NCI-H1694 (cell line): ENCODE measurements around the gene AGTPBP1.
A peak's percentile ranks its signal among the peaks of the same experiment; 100 is the strongest.
"Not testable (repeated sequence)": the region's sequence is repeated elsewhere in the genome, so short reads cannot be mapped to it uniquely, and the experiment has no call there.

Experiments
- DNase-seq: peaks from one replicate; lab custom pipeline; 2025; lab: John Stamatoyannopoulos, UW

AGTPBP1 gene

GRCh38 chr9:85631809-85632208 lies 109.9 kb downstream of the AGTPBP1 start:
- DNase-seq, result no peak

GRCh38 chr9:85630676-85631075 lies 111.1 kb downstream of the AGTPBP1 start:
- no peak for DNase-seq

GRCh38 chr9:85617141-85617670 lies 124.5 kb downstream of the AGTPBP1 start:
- DNase-seq, result no peak

GRCh38 chr9:85615792-85616191 lies 126.0 kb downstream of the AGTPBP1 start:
- DNase-seq, result no peak

DNA sequence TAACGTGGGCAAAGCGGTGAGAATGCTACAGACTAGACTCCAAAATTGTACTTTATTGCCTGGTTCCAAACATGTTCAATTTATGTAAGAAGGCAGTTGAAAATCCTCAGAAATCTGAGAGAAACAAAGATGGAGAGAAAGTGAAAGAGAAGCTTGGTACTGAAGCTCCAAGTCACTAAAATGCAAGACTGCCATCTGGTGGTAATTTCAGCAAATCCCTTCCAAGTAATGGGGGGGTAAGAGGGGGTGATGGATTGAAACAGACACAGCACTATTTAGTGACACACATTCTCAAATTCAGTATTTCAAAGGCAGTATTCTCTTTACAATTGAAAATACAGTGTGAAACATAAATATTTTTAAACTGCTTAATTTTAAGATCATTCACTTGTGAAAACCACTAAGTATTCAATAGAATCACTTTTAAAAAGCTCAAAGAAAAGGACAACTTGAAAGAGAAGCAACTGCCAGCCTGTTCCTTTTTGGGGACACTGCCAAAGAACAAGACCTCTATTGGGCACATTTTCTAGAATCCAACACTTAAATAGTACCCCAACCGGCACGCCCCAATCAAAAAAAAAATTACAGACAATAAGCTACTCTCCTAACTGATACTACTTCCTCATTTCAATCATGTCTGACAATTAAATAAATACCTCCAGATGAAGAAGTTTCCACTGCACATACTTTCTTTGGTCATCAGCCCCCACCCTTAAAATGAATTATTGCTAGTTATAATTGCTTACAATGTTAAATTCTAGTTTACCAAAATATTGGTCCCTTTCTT lies 131.5 kb downstream of the AGTPBP1 start:
- peak; percentile 45 for DNase-seq

DNA sequence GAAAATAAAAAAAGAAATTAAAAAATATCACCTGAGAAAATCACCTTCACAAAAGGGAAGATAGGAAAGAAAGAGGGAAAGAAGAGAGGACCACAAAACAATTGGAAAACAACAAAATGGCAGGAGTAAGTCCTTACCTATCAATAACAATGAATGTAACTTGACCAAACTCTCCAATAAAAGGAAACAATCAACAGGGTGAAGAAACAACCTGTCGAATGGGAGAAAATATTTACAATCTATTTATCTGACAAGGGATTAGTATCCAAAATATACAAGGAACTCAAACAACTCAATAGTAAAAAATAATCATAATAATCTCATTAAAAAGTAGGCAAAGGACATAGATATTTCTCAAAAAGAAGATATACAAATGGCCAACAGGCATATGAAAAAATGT lies 135.8 kb downstream of the AGTPBP1 start:
- DNase-seq, result no peak

DNA sequence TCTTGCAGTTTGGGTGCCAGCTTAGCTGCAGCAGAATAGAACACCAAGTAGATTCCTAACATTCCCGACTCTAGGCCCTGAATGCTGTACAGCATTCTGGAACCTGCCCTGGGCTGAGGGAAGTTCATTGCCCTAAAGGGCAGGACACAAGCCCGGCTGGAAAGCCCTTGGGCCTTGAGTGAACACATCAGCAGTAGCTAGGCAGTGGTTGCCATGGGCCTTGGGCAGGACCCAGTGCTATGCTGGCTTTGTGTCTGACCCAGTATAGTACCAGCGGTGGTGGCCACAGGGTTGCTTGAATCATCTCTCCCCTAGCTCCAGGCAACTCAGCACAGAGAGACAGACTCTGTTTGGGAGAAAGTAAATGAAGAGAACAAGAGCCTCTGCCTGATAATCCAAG lies 137.8 kb downstream of the AGTPBP1 start:
- no peak for DNase-seq

DNA sequence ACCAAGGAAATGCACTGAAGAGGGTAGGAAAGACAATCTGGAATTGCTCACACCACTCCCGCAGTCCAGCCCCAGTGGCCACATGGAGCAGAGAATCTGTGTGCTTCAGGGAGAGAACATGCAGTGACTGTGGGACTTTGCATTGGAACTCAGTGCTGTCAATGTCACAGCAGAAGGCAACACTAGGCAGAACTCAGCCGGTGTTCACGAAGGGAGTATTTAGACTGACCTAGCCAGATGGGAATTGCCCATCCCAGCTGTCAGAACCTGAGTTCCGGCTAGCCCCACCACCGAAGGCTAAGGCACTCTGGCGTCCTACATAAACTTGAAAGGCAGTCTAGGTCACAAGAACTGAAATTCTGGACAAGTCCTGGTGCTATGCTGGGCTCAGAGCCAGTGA lies 139.0 kb downstream of the AGTPBP1 start:
- no peak for DNase-seq

- peak; percentile 1 for DNase-seq
Measured at GRCh38 chr9:85600675-85601263, 141.0 kb downstream of the AGTPBP1 start.

GRCh38 chr9:85599540-85600105 lies 142.1 kb downstream of the AGTPBP1 start:
- no peak for DNase-seq

DNA sequence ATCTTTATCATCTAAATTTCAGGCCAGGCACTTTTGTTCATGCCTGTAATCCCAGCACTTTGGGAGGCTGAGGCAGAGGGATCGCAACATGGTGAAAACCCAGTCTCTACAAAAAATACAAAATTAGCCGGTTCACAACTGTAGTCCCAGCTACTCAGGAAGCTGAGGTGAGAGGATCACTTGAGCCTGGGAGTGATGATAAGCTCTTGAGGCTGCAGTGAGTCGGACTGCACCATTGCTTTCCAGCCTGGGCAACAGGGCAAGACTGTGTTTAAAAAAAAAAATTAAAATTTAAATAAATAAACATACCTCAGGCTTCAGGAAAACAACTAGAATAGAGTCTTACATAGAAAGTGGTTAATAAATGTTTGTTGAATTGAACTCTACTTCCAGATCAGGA lies 147.4 kb downstream of the AGTPBP1 start:
- DNase-seq, result no peak

DNA sequence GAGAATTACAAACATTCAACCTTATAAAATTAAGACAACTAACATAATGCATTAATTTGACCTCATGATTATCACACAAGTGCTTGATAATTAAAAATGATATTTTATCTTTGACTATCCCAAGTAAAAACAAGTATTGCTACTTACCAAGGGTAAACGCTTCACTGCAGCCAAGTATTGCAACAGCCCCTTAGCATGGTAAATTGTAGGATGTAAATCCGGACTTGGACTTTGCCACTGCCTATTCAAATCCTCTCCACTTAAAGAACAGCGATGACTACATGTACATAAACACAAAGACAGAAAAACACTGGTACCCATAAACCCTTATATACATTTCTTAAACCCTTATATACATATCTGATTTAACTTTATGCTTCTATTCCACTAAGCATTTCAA lies 155.1 kb downstream of the AGTPBP1 start:
- DNase-seq, result no peak

- no peak for DNase-seq
Measured at GRCh38 chr9:85577353-85577952, 164.3 kb downstream of the AGTPBP1 start.

DNA sequence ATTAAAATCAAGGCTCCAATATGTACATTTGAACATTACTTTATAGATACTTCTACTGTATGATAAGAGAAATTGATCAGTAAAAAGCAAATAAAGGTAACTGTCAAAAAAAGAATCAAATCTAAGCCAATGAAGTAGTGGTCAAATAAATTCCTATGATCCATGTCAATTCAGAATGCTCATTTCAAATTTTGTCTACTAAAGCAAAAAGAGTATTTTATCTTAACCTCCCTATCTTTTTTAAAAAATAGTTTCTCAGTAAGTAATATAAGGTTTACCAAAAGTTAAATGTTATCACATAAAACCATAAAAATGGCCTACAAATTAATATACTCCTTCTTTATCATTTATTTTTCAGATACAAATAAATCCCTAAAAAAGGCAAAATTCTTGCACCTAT lies 165.9 kb downstream of the AGTPBP1 start:
- no peak for DNase-seq

- DNase-seq, result not testable (repeated sequence)
Measured at GRCh38 chr9:85573546-85573945, 168.2 kb downstream of the AGTPBP1 start.

DNA sequence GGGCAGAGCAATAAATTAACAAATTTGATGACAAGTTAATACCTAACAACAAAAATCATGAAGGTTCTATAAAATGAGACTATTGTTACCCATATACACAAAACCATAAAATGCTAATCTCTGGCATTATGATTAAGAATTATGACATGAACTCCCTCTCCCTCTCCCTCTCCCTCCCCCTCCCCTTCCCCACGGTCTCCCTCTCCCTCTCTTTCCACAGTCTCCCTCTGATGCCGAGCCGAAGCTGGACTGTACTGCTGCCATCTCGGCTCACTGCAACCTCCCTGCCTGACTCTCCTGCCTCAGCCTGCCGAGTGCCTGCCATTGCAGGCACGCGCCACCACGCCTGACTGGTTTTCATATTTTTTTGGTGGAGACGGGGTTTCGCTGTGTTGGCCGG lies 168.8 kb downstream of the AGTPBP1 start:
- not testable (repeated sequence) for DNase-seq

DNA sequence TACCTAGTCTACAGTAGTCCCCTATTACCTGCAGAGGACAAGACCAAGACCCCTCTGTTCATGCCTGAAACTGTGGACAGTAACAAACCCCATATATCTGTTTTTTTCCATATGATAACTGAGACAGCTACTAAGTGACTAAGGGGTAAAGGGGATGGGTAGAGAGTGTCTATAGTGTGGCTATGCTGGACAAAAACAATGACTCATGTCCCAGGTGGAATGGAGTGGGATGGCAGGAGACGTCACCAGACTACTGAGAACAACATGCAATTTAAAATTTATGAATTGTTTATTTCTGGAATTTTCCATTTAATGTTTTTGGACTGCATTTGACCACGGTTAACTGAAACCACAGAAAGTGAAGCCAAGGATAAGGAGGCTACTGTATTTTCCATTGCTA lies 171.8 kb downstream of the AGTPBP1 start:
- DNase-seq, result no peak

DNA sequence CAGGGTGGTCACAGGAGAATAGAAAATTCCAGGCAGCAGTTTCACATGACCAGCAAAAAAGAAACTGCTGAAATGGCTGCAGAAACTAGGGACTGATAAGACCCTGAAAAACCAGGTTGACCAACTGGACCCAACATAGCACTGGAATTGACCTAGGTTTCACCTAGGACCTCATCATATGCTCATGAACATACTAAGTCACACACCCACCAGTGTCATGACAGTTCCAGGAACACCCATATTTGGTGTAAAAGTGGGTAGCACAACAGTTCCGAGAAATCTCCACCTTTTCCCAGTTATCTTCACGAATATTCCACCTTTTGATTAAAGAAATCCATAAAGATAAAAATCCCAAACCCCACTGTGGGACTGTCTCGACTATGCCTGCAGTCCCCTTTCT lies 182.2 kb downstream of the AGTPBP1 start:
- no peak for DNase-seq

GRCh38 chr9:85554349-85554748 lies 187.4 kb downstream of the AGTPBP1 start:
- no peak for DNase-seq

GRCh38 chr9:85553475-85553874 lies 188.3 kb downstream of the AGTPBP1 start:
- DNase-seq, result no peak

DNA sequence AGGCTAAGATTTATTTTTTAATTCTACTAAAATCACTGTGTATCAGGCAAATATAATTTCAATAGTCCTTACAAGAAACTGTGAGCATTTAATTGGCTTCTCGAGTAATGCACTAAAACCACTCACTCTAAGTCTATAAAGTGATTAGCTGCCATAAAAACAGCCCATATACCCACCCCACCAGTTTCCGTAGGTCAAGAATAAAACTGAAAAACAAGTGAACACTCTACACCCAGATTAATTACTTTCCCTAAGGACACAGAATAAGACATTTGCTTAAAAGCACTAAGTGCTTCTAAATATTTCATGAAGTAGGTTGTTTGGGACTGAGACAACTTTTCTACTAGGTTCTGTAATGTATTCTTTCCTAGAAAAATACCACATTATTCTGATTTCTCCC lies 194.2 kb downstream of the AGTPBP1 start:
- DNase-seq, result no peak

DNA sequence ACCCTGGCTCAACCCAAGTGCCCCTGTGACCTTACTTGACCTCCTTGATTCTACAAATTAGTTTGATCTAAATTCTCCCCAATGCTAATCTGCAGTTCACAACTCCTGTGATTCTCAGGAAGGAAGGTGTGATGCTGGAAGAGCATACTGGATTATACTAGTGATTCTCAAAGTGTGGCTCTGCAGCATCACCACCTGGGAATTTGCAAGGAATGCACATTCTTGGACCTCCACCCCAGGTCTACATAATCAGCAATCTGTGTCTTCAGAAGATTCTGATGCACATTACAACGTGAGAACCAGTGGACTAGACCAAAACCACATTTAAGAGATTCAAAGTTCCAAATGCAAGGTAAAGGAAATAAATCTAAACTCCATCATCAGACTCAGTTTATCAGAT lies 198.6 kb downstream of the AGTPBP1 start:
- DNase-seq, result no peak

DNA sequence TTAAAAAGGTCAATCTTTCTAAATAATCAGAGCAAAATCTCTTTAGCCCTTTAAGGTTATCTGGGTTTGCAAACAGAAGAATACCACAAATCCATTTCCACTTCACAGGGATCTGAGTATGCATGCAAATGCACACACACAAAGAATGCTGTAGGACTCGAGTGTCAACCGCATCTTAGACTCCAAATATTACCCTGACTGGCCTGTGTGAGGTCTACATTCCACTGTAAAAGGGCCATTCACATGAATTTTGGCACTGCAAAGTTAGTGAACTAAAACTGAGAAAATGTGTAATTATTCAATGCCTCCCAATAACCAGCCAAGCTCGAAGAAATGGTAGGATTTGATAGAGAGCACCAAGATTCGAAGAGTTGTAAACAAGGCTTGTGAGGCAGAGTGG lies 199.9 kb downstream of the AGTPBP1 start:
- no peak for DNase-seq
